ENCODE measurements around the gene PTPRM. TPM values are rescaled to one million over a fixed set of nuclear protein-coding genes. Genes with fewer than 3 reads are reported as not detected.

The PTPRM gene
- total RNA-seq, 1 experiment from 2014 or later = 6.2 TPM

- no peak overlapping the region for H3K27ac ChIP-seq (ENCODE audit: insufficient read length, low read depth, low read length)
- H3K9me3 ChIP-seq (ENCODE audit: control insufficient read depth, low read depth, low read length) = no peaks in the 10 kb centered on the region
- no CpG with 5 or more reads among the region's 3 CpGs for WGBS (ENCODE audit: extremely low coverage, insufficient read length, low lambda C conversion rate)
Observed at GRCh38 chr18:8453528-8453927, 886.4 kb downstream of the PTPRM start.

More at GRCh38 chr18:8453528-8453927, 886.4 kb downstream of the PTPRM start:
- no peak overlapping the region for H2BK120ac ChIP-seq (ENCODE audit: low read depth, low read length, poor library complexity, severe bottlenecking)
- no peak overlapping the region for H3K9ac ChIP-seq (ENCODE audit: extremely low read depth, insufficient read length, low read length)
- Mint-ChIP-seq H3K4me3 (no peak overlapping the region), H3K36me3 (ENCODE audit: insufficient read depth in 1 of 3, low read depth in 3 of 3) (no peaks in the 10 kb centered on the region; a peak in 1 of 7 replicates), H3K27me3 (ENCODE audit: low read depth) (no peaks in the 10 kb centered on the region), H3K4me1 (peaks cover 0 to 2% of the 10 kb centered on the region in 2 experiments; a peak in 1 of 4 replicates), H3K9me3 (no peaks in the 10 kb centered on the region), H3K27ac (no peak overlapping the region)
- H2AFZ ChIP-seq (ENCODE audit: low read length) = no peak overlapping the region
- H2BK15ac ChIP-seq (ENCODE audit: low read depth, low read length) = no peak overlapping the region
- H3K14ac ChIP-seq (ENCODE audit: insufficient read depth, low read length) = no peak overlapping the region
- H2BK12ac ChIP-seq (ENCODE audit: insufficient read length, low read depth, low read length) = no peak overlapping the region
- no peaks in the 10 kb centered on the region for H3K4me1 ChIP-seq (ENCODE audit: insufficient read depth, low read length)
- H3K79me1 ChIP-seq (ENCODE audit: insufficient read depth, low read depth, low read length, poor library complexity, severe bottlenecking) = no peaks in the 10 kb centered on the region
- no peak overlapping the region for H3K18ac ChIP-seq (ENCODE audit: insufficient read length, low read depth, low read length)
- H4K5ac ChIP-seq (ENCODE audit: insufficient read length, low read depth, low read length) = no peak overlapping the region
- TF ChIP-seq, protein P1, sequence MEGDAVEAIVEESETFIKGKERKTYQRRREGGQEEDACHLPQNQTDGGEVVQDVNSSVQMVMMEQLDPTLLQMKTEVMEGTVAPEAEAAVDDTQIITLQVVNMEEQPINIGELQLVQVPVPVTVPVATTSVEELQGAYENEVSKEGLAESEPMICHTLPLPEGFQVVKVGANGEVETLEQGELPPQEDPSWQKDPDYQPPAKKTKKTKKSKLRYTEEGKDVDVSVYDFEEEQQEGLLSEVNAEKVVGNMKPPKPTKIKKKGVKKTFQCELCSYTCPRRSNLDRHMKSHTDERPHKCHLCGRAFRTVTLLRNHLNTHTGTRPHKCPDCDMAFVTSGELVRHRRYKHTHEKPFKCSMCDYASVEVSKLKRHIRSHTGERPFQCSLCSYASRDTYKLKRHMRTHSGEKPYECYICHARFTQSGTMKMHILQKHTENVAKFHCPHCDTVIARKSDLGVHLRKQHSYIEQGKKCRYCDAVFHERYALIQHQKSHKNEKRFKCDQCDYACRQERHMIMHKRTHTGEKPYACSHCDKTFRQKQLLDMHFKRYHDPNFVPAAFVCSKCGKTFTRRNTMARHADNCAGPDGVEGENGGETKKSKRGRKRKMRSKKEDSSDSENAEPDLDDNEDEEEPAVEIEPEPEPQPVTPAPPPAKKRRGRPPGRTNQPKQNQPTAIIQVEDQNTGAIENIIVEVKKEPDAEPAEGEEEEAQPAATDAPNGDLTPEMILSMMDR (conservative IDR thresholded peaks at IDR 0.05) = no peak
- no peak overlapping the region for H3K56ac ChIP-seq (ENCODE audit: insufficient read length, low read depth, low read length)
- H2BK20ac ChIP-seq (ENCODE audit: low read depth, low read length, poor library complexity, severe bottlenecking) = no peak overlapping the region
- no peak overlapping the region for H3K4me2 ChIP-seq (ENCODE audit: insufficient read depth, insufficient read length, low read length)
- no peak overlapping the region for H3K23ac ChIP-seq (ENCODE audit: insufficient read length, low read depth, low read length)
- no peak overlapping the region for H4K8ac ChIP-seq (replicated peaks; ENCODE audit: insufficient read length, low read depth, low read length)
- no peaks in the 10 kb centered on the region for H3K27me3 ChIP-seq (ENCODE audit: insufficient read depth, low read length)
- H4K91ac ChIP-seq (ENCODE audit: insufficient read length, low read depth, low read length) = no peak overlapping the region
- no peak overlapping the region for H3T11ph ChIP-seq (ENCODE audit: low read length)
- no peak overlapping the region for H2AK5ac ChIP-seq (ENCODE audit: insufficient read length, low read length)
- H4K20me1 ChIP-seq (ENCODE audit: control insufficient read depth, insufficient read depth, insufficient read length) = no peaks in the 10 kb centered on the region
- no peaks in the 10 kb centered on the region for H3K79me2 ChIP-seq (ENCODE audit: insufficient read depth, low read length)
- no peak overlapping the region for H3K4ac ChIP-seq (ENCODE audit: low read depth, low read length)
- H2BK5ac ChIP-seq (ENCODE audit: insufficient read length, low read length) = no peak overlapping the region
- DNase-seq = no peak
- H3K23me2 ChIP-seq (ENCODE audit: insufficient read length, low read depth, low read length, poor library complexity, severe bottlenecking) = no peaks in the 10 kb centered on the region
